ENCODE measurements around the gene PGBD1. TPM values are rescaled to one million over a fixed set of nuclear protein-coding genes. Genes with fewer than 3 reads are reported as not detected.

Gene PGBD1
- total and polyA plus RNA-seq, 2 of the 13 experiments (the other 11 are each of a cell fraction or from before 2014, with no cell fraction given): 3.6 to 6.9 TPM

- TF ChIP-seq ZNF274 (CRISPR knock-in tag; IDR thresholded peaks at IDR 0.05) (no peak), CCDC6 (CRISPR knock-in tag; IDR thresholded peaks at IDR 0.05) (no peak), RFX5 (IDR thresholded peaks at IDR 0.05; ENCODE audit: low read depth, low read length) (no peak), PAXIP1 (CRISPR knock-in tag; conservative IDR thresholded peaks at IDR 0.05) (no peak), ZBTB7B (CRISPR knock-in tag; IDR thresholded peaks at IDR 0.05) (no peak), PITX1 (CRISPR knock-in tag; IDR thresholded peaks at IDR 0.05) (no peak; the same call in 1 of the 2 replicates), UBTF (CRISPR knock-in tag; IDR thresholded peaks at IDR 0.05) (no peak), PRDM15 (CRISPR knock-in tag; IDR thresholded peaks at IDR 0.05) (no peak), SPEN (CRISPR knock-in tag; IDR thresholded peaks at IDR 0.05; ENCODE audit: low read depth) (0 out of 2 replicates have a peak, but pooled peaks have one; percentile 11), THYN1 (CRISPR knock-in tag; IDR thresholded peaks at IDR 0.05; ENCODE audit: borderline replicate concordance, low read depth) (0 out of 2 replicates have a peak, but pooled peaks have one; percentile 24), MNT (IDR thresholded peaks at IDR 0.05) (no peak), ZNF572 (CRISPR knock-in tag; IDR thresholded peaks at IDR 0.05) (0 out of 2 replicates have a peak, but pooled peaks have one; percentile 53), ZNF143 (CRISPR knock-in tag; IDR thresholded peaks at IDR 0.05) (no peak), ZNF441 (CRISPR knock-in tag; IDR thresholded peaks at IDR 0.05; ENCODE audit: borderline replicate concordance) (0 out of 2 replicates have a peak, but pooled peaks have one; percentile 54), ZNF17 (CRISPR knock-in tag; IDR thresholded peaks at IDR 0.05) (no peak), ZNF451 (CRISPR knock-in tag; IDR thresholded peaks at IDR 0.05) (no peak)
Measured at GRCh38 chr6:28335040-28335563, 53.7 kb downstream of the PGBD1 start (continued).

All from HepG2 (cell line).